AG04449 (cell line): ENCODE results near the gene TEAD1.

Source experiments
- CTCF ChIA-PET: fragments of 350-600 bp; formaldehyde crosslinking; extraction: SDS; loops from one replicate; lab custom pipeline; 2021; ENCODE audit warnings: antibody characterized with exemption; lab: Yijun Ruan, JAX
- POLR2A ChIA-PET: fragments of 400-600, 350-600 bp; formaldehyde crosslinking; extraction: SDS; loops from one replicate; lab custom pipeline; 2020; ENCODE audit warnings: antibody characterized with exemption, inconsistent platforms; lab: Yijun Ruan, JAX
- DNase-seq: peaks from one replicate; pipeline ENCODE4 v3.0.0-alpha.2; 2010; ENCODE audit warnings: low read depth, low spot score
- H3K4me3 ChIP-seq: 2 replicates; pipeline ENCODE4 v1.5.1; 2011; ENCODE audit warnings: low read depth, mild to moderate bottlenecking, control low read depth, low read length
- TF ChIP-seq, protein P1 (sequence below): IDR thresholded peaks from one replicate; pipeline ENCODE4 v1.5.1; 2011; ENCODE audit warnings: mild to moderate bottlenecking, moderate library complexity, low read length, control low read depth, inconsistent platforms; ENCODE audit not compliant: insufficient read depth; ENCODE audit errors: missing control alignments

The TEAD1 gene

DNA sequence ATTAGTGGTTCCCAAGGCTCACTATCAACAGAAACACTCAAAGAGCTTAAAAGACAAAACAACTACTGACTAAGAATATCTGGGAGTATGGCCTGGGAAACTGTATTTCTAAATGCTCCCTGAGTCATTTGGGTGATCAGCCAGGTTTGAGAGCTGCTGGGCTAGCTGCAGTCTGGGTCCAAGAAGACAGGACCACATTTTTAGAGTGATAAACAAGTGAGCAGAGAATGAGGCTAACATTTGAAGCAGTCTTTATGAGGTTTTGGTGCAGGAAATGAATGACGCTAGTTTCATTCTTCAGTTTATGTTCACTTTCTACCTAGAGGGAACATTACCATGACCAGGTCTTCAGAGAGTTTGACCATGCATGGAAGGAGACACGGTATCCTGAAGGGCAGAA, 97.7 kb downstream of the TEAD1 start:
- CTCF ChIA-PET, result interaction anchor here (1.1 to 1.7 kb wide), 2 partner anchors 11 to 37 kb away, joined by 3 read pairs; no protein-coding TSS in a partner anchor
- DNase-seq, result no peak

DNA sequence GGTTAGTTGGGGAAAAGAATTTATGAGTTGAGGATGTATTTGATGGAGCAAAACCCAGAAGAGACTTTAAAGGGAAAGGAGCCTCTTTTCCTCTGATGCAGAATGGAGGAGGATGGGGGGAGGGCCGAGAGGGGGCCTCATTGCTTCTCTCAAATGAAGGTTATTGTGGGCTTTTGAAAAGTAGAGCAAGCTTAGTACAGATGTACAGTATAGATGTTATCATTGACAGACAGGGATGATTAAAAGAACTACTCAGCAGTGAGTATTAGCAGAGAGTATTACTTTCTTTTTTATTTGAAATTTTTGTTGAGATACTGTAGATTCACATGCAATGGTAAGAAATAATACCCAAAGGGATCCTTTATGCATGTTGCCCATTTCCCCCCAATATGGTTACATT, 98.1 kb downstream of the TEAD1 start:
- TF ChIP-seq, protein P1, sequence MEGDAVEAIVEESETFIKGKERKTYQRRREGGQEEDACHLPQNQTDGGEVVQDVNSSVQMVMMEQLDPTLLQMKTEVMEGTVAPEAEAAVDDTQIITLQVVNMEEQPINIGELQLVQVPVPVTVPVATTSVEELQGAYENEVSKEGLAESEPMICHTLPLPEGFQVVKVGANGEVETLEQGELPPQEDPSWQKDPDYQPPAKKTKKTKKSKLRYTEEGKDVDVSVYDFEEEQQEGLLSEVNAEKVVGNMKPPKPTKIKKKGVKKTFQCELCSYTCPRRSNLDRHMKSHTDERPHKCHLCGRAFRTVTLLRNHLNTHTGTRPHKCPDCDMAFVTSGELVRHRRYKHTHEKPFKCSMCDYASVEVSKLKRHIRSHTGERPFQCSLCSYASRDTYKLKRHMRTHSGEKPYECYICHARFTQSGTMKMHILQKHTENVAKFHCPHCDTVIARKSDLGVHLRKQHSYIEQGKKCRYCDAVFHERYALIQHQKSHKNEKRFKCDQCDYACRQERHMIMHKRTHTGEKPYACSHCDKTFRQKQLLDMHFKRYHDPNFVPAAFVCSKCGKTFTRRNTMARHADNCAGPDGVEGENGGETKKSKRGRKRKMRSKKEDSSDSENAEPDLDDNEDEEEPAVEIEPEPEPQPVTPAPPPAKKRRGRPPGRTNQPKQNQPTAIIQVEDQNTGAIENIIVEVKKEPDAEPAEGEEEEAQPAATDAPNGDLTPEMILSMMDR, result no peak
- ChIA-PET POLR2A (interaction anchor here (0.6 kb wide), 1 partner anchor 638 kb away, joined by 3 read pairs; no protein-coding TSS in a partner anchor), CTCF (interaction anchor here (0.9 to 1.7 kb wide), 3 partner anchors 11 to 42 kb away, joined by 3 read pairs; no protein-coding TSS in a partner anchor)
- H3K4me3 ChIP-seq, result no peak overlapping the region
- no peak for DNase-seq

More for the DNA sequence above, 97.7 kb downstream of the TEAD1 start:
- no peak overlapping the region for H3K4me3 ChIP-seq
- TF ChIP-seq, protein P1, result no peak
- POLR2A ChIA-PET, result interaction anchor here (0.6 kb wide), 1 partner anchor 637 kb away, joined by 3 read pairs; no protein-coding TSS in a partner anchor

DNA sequence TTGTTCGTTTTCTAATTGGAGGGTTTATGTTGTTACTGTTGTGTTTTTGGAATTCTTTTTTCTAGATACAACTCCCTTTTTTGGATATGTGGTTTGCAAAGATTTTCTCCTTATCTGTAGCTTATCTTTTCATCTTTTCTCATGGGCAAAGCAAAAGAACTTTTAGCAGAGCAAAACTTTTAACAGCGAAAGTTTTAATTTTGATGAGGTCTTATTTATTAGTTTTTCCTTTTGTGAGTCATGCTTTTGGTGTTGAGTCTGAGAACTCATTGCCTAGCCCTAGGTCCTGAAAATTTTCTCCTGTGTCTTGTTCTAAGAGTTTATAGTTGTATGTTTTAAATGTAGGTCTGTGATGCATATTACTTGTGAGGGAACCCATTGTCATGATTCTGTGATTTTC, 99.4 kb downstream of the TEAD1 start:
- CTCF ChIA-PET, result no interaction called here
- POLR2A ChIA-PET, result no interaction called here
- DNase-seq, result no peak
- no peak overlapping the region for H3K4me3 ChIP-seq
- TF ChIP-seq, protein P1, result no peak

DNA sequence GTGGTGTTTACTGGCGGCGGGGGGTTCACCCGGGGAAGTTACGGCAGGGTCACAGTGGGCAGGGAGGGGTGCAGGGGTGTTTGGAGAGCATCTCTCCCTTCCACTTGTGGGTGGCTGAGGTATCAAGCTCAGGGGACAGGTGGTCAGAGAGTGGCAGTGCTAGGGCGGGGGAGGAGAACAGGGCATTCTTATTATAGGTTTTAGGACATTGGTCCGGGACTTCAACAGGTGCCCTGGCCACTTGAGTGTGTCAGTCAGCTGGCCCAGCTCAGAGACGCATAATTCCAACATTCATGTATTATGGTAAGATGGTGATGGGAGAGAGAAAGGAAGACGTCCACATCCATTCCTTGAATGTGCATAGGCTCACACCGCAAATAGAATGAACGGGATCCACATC, 101.7 kb downstream of the TEAD1 start:
- H3K4me3 ChIP-seq, result no peak overlapping the region
- DNase-seq, result no peak
- TF ChIP-seq, protein P1, result no peak
- POLR2A ChIA-PET, result no interaction called here
- CTCF ChIA-PET, result interaction anchor here (0.5 to 1.0 kb wide), 2 partner anchors 116 to 489 kb away, joined by 3 read pairs; no protein-coding TSS in a partner anchor

DNA sequence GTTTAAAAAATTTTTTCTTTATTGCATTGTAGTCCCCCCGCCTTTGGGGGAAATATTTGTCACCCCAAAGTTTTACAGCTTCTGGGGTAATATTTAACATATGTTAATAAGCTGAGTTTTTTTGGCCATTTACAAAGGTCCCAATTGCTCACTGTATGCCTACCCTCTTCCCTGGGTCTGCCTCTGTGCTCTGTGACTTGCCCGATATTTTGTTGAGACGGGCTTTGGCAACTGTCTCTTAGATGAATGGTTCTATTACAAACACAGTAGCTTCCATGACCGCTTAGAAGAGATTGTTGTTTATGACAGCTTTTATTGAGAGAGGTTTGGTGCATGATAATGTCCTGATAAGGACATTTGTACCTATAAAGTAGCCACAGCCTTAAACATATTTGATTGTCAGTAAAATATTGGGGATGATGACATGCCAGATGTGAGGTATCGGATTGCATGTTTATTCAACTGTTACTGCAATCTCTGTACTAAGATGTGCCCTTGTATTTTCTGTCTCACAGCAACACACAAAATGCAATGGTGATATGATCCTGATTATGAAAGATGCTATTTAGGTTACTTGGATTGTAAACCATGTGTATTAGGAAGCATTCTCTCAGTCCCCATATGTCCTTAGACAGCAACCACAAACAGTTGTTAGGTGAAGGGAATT, 103.1 kb downstream of the TEAD1 start:
- ChIA-PET POLR2A (interaction anchor here (1.2 kb wide), 1 partner anchor 9 kb away, joined by 3 read pairs; no protein-coding TSS in a partner anchor), CTCF (interaction anchor here (1.0 to 1.5 kb wide), 2 partner anchors 11 to 446 kb away, joined by 3 to 6 read pairs; no protein-coding TSS in a partner anchor)
- TF ChIP-seq, protein P1, result no peak
- DNase-seq, result no peak
- no peak overlapping the region for H3K4me3 ChIP-seq

DNA sequence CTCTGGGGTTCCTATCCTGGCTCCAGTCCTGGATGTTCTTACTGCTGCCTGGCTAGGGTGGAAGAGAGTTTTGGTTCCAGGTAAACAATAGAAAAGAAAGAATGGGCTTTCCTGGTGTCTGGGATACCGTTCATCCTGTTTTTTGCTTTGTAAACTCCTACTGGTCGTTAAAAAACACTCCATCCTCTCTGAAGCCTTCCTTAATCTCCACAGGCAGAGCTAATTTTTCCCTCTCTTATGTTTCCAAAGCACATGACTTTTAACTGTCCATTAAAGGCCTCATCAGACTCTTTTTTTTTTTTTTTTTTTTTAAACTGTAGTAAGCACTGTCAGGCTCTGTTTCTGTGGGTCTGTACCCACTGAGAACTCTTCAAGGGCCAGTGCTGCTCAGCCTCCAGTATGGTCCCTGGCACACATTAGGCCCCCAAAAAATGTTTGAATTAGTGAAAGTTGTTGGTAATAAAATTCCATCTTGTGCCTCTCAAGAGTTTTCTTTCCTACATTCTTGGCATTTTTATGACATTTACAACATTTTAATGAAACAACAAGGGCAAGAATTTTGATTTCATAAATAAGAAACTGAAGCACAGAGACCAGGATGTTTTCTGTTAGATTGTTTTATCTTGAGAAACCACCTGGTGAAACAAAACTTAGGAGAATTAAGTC, 104.2 kb downstream of the TEAD1 start:
- CTCF ChIA-PET, result interaction anchor here (0.9 to 1.3 kb wide), 3 partner anchors 11 to 447 kb away, joined by 3 to 4 read pairs (median 3); no protein-coding TSS in a partner anchor
- POLR2A ChIA-PET, result interaction anchor here (0.6 to 1.2 kb wide), 2 partner anchors 10 to 33 kb away, joined by 3 read pairs; no protein-coding TSS in a partner anchor
- DNase-seq, result no peak
- TF ChIP-seq, protein P1, result no peak
- H3K4me3 ChIP-seq, result no peak overlapping the region
